H9 (cell line): ENCODE data around the gene LRRC8B. TPM values are rescaled to one million over a fixed set of nuclear protein-coding genes. Genes with fewer than 3 reads are reported as not detected.

Source experiments
- DNase-seq: peaks from one replicate; pipeline ENCODE4 v3.0.0-alpha.2; 2017
- H2AFZ ChIP-seq: one replicate; pipeline ENCODE4 v1.6.1; 2013; ENCODE audit warnings: mild to moderate bottlenecking, low read length, control low read depth, moderate library complexity
- H2AK5ac ChIP-seq: 2 replicates; pipeline ENCODE4 v1.6.1; 2013; ENCODE audit warnings: low read length, control low read depth, mixed read lengths; ENCODE audit not compliant: insufficient read length
- H2BK120ac ChIP-seq: one replicate; pipeline ENCODE4 v1.6.1; 2013; ENCODE audit warnings: low read depth, mild to moderate bottlenecking, low read length, control low read depth, inconsistent platforms; ENCODE audit not compliant: poor library complexity, severe bottlenecking
- H2BK12ac ChIP-seq: 2 replicates; pipeline ENCODE4 v1.6.1; 2013; ENCODE audit warnings: low read length, control low read depth, mixed read lengths, low read depth; ENCODE audit not compliant: insufficient read length
- H2BK15ac ChIP-seq: 2 replicates; pipeline ENCODE4 v1.6.1; 2013; ENCODE audit warnings: low read depth, low read length, control low read depth
- H2BK20ac ChIP-seq: one replicate; pipeline ENCODE4 v1.6.1; 2013; ENCODE audit warnings: low read depth, mild to moderate bottlenecking, low read length, control low read depth, inconsistent platforms; ENCODE audit not compliant: poor library complexity, severe bottlenecking
- H2BK5ac ChIP-seq: 2 replicates; pipeline ENCODE4 v1.6.1; 2013; ENCODE audit warnings: low read length, control low read depth, mixed read lengths; ENCODE audit not compliant: insufficient read length
- H3K14ac ChIP-seq: 2 replicates; pipeline ENCODE4 v1.6.1; 2013; ENCODE audit warnings: low read length, control low read depth; ENCODE audit not compliant: insufficient read depth
- H3K18ac ChIP-seq: 2 replicates; pipeline ENCODE4 v1.6.1; 2013; ENCODE audit warnings: low read depth, mild to moderate bottlenecking, mixed read lengths, low read length, control low read depth; ENCODE audit not compliant: insufficient read length
- H3K23ac ChIP-seq: 2 replicates; pipeline ENCODE4 v1.6.1; 2013; ENCODE audit warnings: low read length, control low read depth, mixed read lengths, low read depth; ENCODE audit not compliant: insufficient read length
- H3K23me2 ChIP-seq: 2 replicates; pipeline ENCODE4 v1.6.1; 2013; ENCODE audit warnings: low read depth, mild to moderate bottlenecking, mixed read lengths, low read length, control low read depth; ENCODE audit not compliant: insufficient read length, poor library complexity, severe bottlenecking
- H3K27ac ChIP-seq: 2 replicates; pipeline ENCODE4 v1.5.1; 2013; ENCODE audit warnings: low read length, control low read depth, mixed read lengths, low read depth; ENCODE audit not compliant: insufficient read length
- H3K27me3 ChIP-seq: 2 replicates; pipeline ENCODE4 v1.6.1; 2013; ENCODE audit warnings: low read length, control low read depth, inconsistent platforms; ENCODE audit not compliant: insufficient read depth
- H3K4ac ChIP-seq: 2 replicates; pipeline ENCODE4 v1.6.1; 2013; ENCODE audit warnings: low read depth, mild to moderate bottlenecking, control low read depth, inconsistent platforms, low read length, moderate library complexity
- H3K4me1 ChIP-seq: 2 replicates; pipeline ENCODE4 v1.6.1; 2013; ENCODE audit warnings: low read length, control low read depth, inconsistent platforms; ENCODE audit not compliant: insufficient read depth
- H3K4me2 ChIP-seq: 2 replicates; pipeline ENCODE4 v1.6.1; 2013; ENCODE audit warnings: low read length, control low read depth, mixed read lengths; ENCODE audit not compliant: insufficient read length, insufficient read depth
- H3K56ac ChIP-seq: 2 replicates; pipeline ENCODE4 v1.6.1; 2013; ENCODE audit warnings: low read depth, mild to moderate bottlenecking, mixed read lengths, low read length, control low read depth; ENCODE audit not compliant: insufficient read length
- H3K79me1 ChIP-seq: 2 replicates; pipeline ENCODE4 v1.6.1; 2013; ENCODE audit warnings: low read depth, mild to moderate bottlenecking, moderate library complexity, low read length, control low read depth, inconsistent platforms; ENCODE audit not compliant: insufficient read depth, poor library complexity, severe bottlenecking
- H3K79me2 ChIP-seq: 2 replicates; pipeline ENCODE4 v1.6.1; 2013; ENCODE audit warnings: low read length, control low read depth, inconsistent platforms; ENCODE audit not compliant: insufficient read depth
- H3K9ac ChIP-seq: 2 replicates; pipeline ENCODE4 v1.6.1; 2013; ENCODE audit warnings: low read length, control low read depth, mixed read lengths; ENCODE audit not compliant: insufficient read length; ENCODE audit errors: extremely low read depth
- H3K9me3 ChIP-seq: one replicate; pipeline ENCODE4 v1.6.1; 2013; ENCODE audit warnings: low read depth, low read length, inconsistent platforms; ENCODE audit not compliant: control insufficient read depth
- H3T11ph ChIP-seq: one replicate; pipeline ENCODE4 v1.6.1; 2013; ENCODE audit warnings: mild to moderate bottlenecking, low read length, control low read depth, inconsistent platforms
- H4K20me1 ChIP-seq: one replicate; pipeline ENCODE4 v1.6.1; 2013; ENCODE audit not compliant: control insufficient read depth, insufficient read length, insufficient read depth
- H4K5ac ChIP-seq: 2 replicates; pipeline ENCODE4 v1.6.1; 2013; ENCODE audit warnings: low read depth, mild to moderate bottlenecking, mixed read lengths, low read length, control low read depth; ENCODE audit not compliant: insufficient read length
- H4K8ac ChIP-seq: replicated peaks from 2 replicates; pipeline ENCODE4 v1.6.1; 2013; ENCODE audit warnings: low read length, control low read depth, mixed read lengths, low read depth; ENCODE audit not compliant: insufficient read length
- H4K91ac ChIP-seq: 2 replicates; pipeline ENCODE4 v1.6.1; 2013; ENCODE audit warnings: low read depth, mild to moderate bottlenecking, moderate library complexity, mixed read lengths, low read length, control low read depth; ENCODE audit not compliant: insufficient read length
- H3K27ac Mint-ChIP-seq, 3 experiments: 2 replicates in 2 of 3; 3 replicates in 1 of 3; pipeline ENCODE4 v1.8.0; 2020 to 2021; ENCODE audit warnings: mixed read lengths in 3 of 3, mild to moderate bottlenecking in 1 of 3, moderate library complexity in 1 of 3
- H3K27me3 Mint-ChIP-seq: 2 replicates; pipeline ENCODE4 v1.8.0; 2021; ENCODE audit warnings: low read depth, mild to moderate bottlenecking, moderate library complexity, mixed read lengths
- H3K36me3 Mint-ChIP-seq, 3 experiments: 2 replicates in 2 of 3; 3 replicates in 1 of 3; pipeline ENCODE4 v1.8.0; 2020 to 2021; ENCODE audit warnings: low read depth in 3 of 3, mixed read lengths in 3 of 3; ENCODE audit not compliant: insufficient read depth in 1 of 3
- H3K4me1 Mint-ChIP-seq, 2 experiments: 2 replicates each; pipeline ENCODE4 v1.8.0; 2020; ENCODE audit warnings: mixed read lengths in 2 of 2
- H3K4me3 Mint-ChIP-seq, 2 experiments: 2 replicates in 1 of 2; 3 replicates in 1 of 2; pipeline ENCODE4 v1.8.0; 2020 to 2021; ENCODE audit warnings: mild to moderate bottlenecking in 2 of 2, mixed read lengths in 2 of 2, moderate library complexity in 1 of 2
- H3K9me3 Mint-ChIP-seq, 2 experiments: 2 replicates in 1 of 2; 3 replicates in 1 of 2; pipeline ENCODE4 v1.8.0; 2020; ENCODE audit warnings: mild to moderate bottlenecking in 2 of 2, mixed read lengths in 2 of 2, moderate library complexity in 1 of 2
- CTCF ChIP-seq: fragments of 200-600 bp; sonication (generic); conservative IDR thresholded peaks from 3 replicates; pipeline ENCODE4 v1.8.0; 2021; ENCODE audit warnings: antibody characterized with exemption, mild to moderate bottlenecking
- WGBS: extraction: QIAGEN DNeasy Blood & Tissue Kit; methylation state at CpG from one replicate; pipeline ENCODE4 v1.1.7; 2013; ENCODE audit warnings: missing lambda C conversion rate, low lambda C conversion rate, mixed read lengths; ENCODE audit not compliant: insufficient read length; ENCODE audit errors: extremely low coverage; 5-methylcytosine and 5-hydroxymethylcytosine counted together
- total RNA-seq: library from RNA; stranded (reverse); gene quantifications from 2 replicates; pipeline ENCODE4 v1.2.1, GENCODE V29; 2021

Gene LRRC8B
- total RNA-seq, 1 experiment from 2014 or later = 33.2 TPM

- no peak overlapping the region for H3T11ph ChIP-seq
- H3K56ac ChIP-seq = no peak overlapping the region
- no peaks in the 10 kb centered on the region for H3K27me3 ChIP-seq
- Mint-ChIP-seq H3K27ac (peak overlapping the region in 1 of 3 experiments; percentile 74; a peak in 2 of 7 replicates), H3K4me3 (no peak overlapping the region), H3K36me3 (peaks cover 0 to 10% (median 4%) of the 10 kb centered on the region in 3 experiments; a peak in 4 of 7 replicates), H3K4me1 (peaks cover 13 to 15% of the 10 kb centered on the region in 2 experiments), H3K9me3 (no peaks in the 10 kb centered on the region), H3K27me3 (no peaks in the 10 kb centered on the region)
- H2BK120ac ChIP-seq = no peak overlapping the region
- H2AK5ac ChIP-seq = no peak overlapping the region
- no peak overlapping the region for H2AFZ ChIP-seq
- no peak for DNase-seq
- no peak overlapping the region for H2BK20ac ChIP-seq
- WGBS = no CpG with 5 or more reads among the region's 2 CpGs
- no peak overlapping the region for H3K9ac ChIP-seq
- no peak overlapping the region for H3K14ac ChIP-seq
- H3K4me1 ChIP-seq = no peaks in the 10 kb centered on the region
- H4K91ac ChIP-seq = no peak overlapping the region
- no peak for TF ChIP-seq CTCF
- H2BK12ac ChIP-seq = no peak overlapping the region
- H4K20me1 ChIP-seq = no peaks in the 10 kb centered on the region
- H3K79me2 ChIP-seq = peaks cover 4% of the 10 kb centered on the region; the same call in 1 of the 2 replicates
- peaks cover 3% of the 10 kb centered on the region for H3K79me1 ChIP-seq
- no peak overlapping the region for H4K8ac ChIP-seq
- no peak overlapping the region for H3K27ac ChIP-seq
- H2BK15ac ChIP-seq = no peak overlapping the region
- H3K23ac ChIP-seq = no peak overlapping the region
- H3K4ac ChIP-seq = no peak overlapping the region
- H3K23me2 ChIP-seq = no peaks in the 10 kb centered on the region
- no peak overlapping the region for H4K5ac ChIP-seq
- H2BK5ac ChIP-seq = no peak overlapping the region
- H3K18ac ChIP-seq = no peak overlapping the region
- no peak overlapping the region for H3K4me2 ChIP-seq
- no peaks in the 10 kb centered on the region for H3K9me3 ChIP-seq
Measured at GRCh38 chr1:89538361-89538760, 13.7 kb downstream of the LRRC8B start.
